H1 (cell line): ENCODE results near the gene TIAM2. TPM values are rescaled to one million over a fixed set of nuclear protein-coding genes. Genes with fewer than 3 reads are reported as not detected.

Experiments used
- CTCF ChIA-PET: fragments of 300-600 bp; sonication (Branson Sonifier 250); formaldehyde crosslinking; loops from one replicate; lab custom pipeline; 2021; ENCODE audit not compliant: partially characterized antibody; lab: Charles Lee
- POLR2A ChIA-PET: fragments of 300-600 bp; sonication (Branson Sonifier 250); formaldehyde crosslinking; loops from one replicate; lab custom pipeline; 2021; ENCODE audit warnings: inconsistent platforms; ENCODE audit not compliant: partially characterized antibody; lab: Charles Lee
- DNase-seq, 2 experiments: peaks; one replicate each; pipeline versions ENCODE4 v3.0.0 to v3.0.0-alpha.2; 2010 to 2022; ENCODE audit warnings: low spot score in 2 of 2, low read depth in 1 of 2, mixed read lengths in 1 of 2
- FAIRE-seq: peaks from 2 replicates; lab custom pipeline; 2011; peaks lifted over from hg19 to GRCh38; lab: Jason Lieb, UNC
- H2AFZ ChIP-seq: 2 replicates; pipeline ENCODE4 v1.8.1; 2012; ENCODE audit warnings: low read length, inconsistent platforms
- H2AK5ac ChIP-seq: 2 replicates; pipeline ENCODE4 v1.6.1; 2013; ENCODE audit warnings: low read depth, low read length
- H2BK120ac ChIP-seq: replicated peaks from 2 replicates; pipeline ENCODE3; 2013; ENCODE audit warnings: low read depth, low read length, inconsistent platforms
- H2BK12ac ChIP-seq: 2 replicates; pipeline ENCODE4 v1.6.1; 2013; ENCODE audit warnings: low read depth, low read length
- H2BK15ac ChIP-seq: 2 replicates; pipeline ENCODE4 v1.6.1; 2013; ENCODE audit warnings: low read length
- H2BK20ac ChIP-seq: 2 replicates; pipeline ENCODE4 v1.6.1; 2013; ENCODE audit warnings: low read length
- H2BK5ac ChIP-seq: 2 replicates; pipeline ENCODE4 v1.6.1; 2013; ENCODE audit warnings: low read depth, low read length
- H3K14ac ChIP-seq: 2 replicates; pipeline ENCODE4 v1.6.1; 2013; ENCODE audit warnings: inconsistent platforms; ENCODE audit not compliant: insufficient read length
- H3K18ac ChIP-seq: 2 replicates; pipeline ENCODE4 v1.6.1; 2013; ENCODE audit warnings: low read length; ENCODE audit errors: extremely low read depth
- H3K23ac ChIP-seq: 2 replicates; pipeline ENCODE4 v1.6.1; 2013; ENCODE audit warnings: inconsistent platforms; ENCODE audit not compliant: insufficient read length
- H3K23me2 ChIP-seq: 2 replicates; pipeline ENCODE4 v1.6.1; 2013; ENCODE audit warnings: low read depth, low read length
- H3K27ac ChIP-seq: 2 replicates; pipeline ENCODE4 v1.6.1; 2011; ENCODE audit warnings: low read depth, low read length, inconsistent platforms
- H3K27me3 ChIP-seq, 4 experiments: replicated peaks in 1 of 4; 1 replicate in 1 of 4; 2 replicates in 3 of 4; pipeline versions ENCODE4 v1.6.1 to v1.8.1; 2011 to 2013; ENCODE audit warnings: low read length in 3 of 4, mild to moderate bottlenecking in 3 of 4, inconsistent platforms in 2 of 4, mixed read lengths in 2 of 4, moderate library complexity in 1 of 4; ENCODE audit not compliant: control insufficient read depth in 3 of 4, insufficient read depth in 3 of 4; ENCODE audit errors: extremely low read depth in 1 of 4
- H3K36me3 ChIP-seq, 4 experiments: 2 replicates each; pipeline versions ENCODE4 v1.6.1 to v1.8.1; 2011 to 2013; ENCODE audit warnings: mild to moderate bottlenecking in 4 of 4, low read length in 3 of 4, moderate library complexity in 2 of 4, control low read depth in 1 of 4, inconsistent platforms in 1 of 4; ENCODE audit not compliant: insufficient read depth in 4 of 4, control insufficient read depth in 2 of 4
- H3K4ac ChIP-seq: replicated peaks from 2 replicates; pipeline ENCODE3; 2013; ENCODE audit warnings: low read length, low read depth, mixed read lengths, inconsistent platforms; ENCODE audit not compliant: insufficient read length
- H3K4me1 ChIP-seq, 4 experiments: replicated peaks in 1 of 4; 1 replicate in 1 of 4; 2 replicates in 3 of 4; pipeline versions ENCODE4 v1.6.1 to v1.8.1; 2011 to 2013; ENCODE audit warnings: low read length in 3 of 4, inconsistent platforms in 2 of 4, mixed read lengths in 1 of 4; ENCODE audit not compliant: insufficient read depth in 4 of 4, control insufficient read depth in 3 of 4
- H3K4me2 ChIP-seq, 2 experiments: 2 replicates each; pipeline versions ENCODE4 v1.6.1 to v1.8.1; 2011 to 2013; ENCODE audit warnings: low read depth in 2 of 2, low read length in 2 of 2, control low read depth in 1 of 2, inconsistent platforms in 1 of 2, mild to moderate bottlenecking in 1 of 2; ENCODE audit not compliant: insufficient read depth in 1 of 2
- H3K4me3 ChIP-seq, 4 experiments: fragments of 200-600, 300-600 bp in 1 of 4; sonication (generic), shearing (Covaris generic), sonication (Bioruptor Twin) in 1 of 4; 2 replicates each; pipeline versions ENCODE4 v1.5.1 to v1.8.1; 2011 to 2016; ENCODE audit warnings: low read length in 4 of 4, low read depth in 3 of 4, control low read depth in 2 of 4, inconsistent platforms in 2 of 4, mild to moderate bottlenecking in 2 of 4, mixed read lengths in 1 of 4, moderate library complexity in 1 of 4; ENCODE audit not compliant: insufficient read depth in 2 of 4; ENCODE audit errors: extremely low read depth in 1 of 4
- H3K56ac ChIP-seq: replicated peaks from 2 replicates; pipeline ENCODE3; 2013; ENCODE audit warnings: low read depth, mild to moderate bottlenecking, mixed read lengths, low read length, inconsistent platforms; ENCODE audit not compliant: insufficient read length
- H3K79me1 ChIP-seq: 2 replicates; pipeline ENCODE4 v1.6.1; 2013; ENCODE audit warnings: low read depth, low read length, control low read depth
- H3K79me2 ChIP-seq, 2 experiments: 2 replicates each; pipeline versions ENCODE4 v1.6.1 to v1.8.1; 2012 to 2013; ENCODE audit warnings: low read length in 2 of 2, mild to moderate bottlenecking in 2 of 2, inconsistent platforms in 1 of 2; ENCODE audit not compliant: insufficient read depth in 2 of 2, control insufficient read depth in 1 of 2
- H3K9ac ChIP-seq, 4 experiments: replicated peaks in 1 of 4; 1 replicate in 1 of 4; 2 replicates in 3 of 4; pipeline versions ENCODE4 v1.6.1 to v1.8.1; 2011 to 2013; ENCODE audit warnings: low read depth in 3 of 4, low read length in 3 of 4, control low read depth in 2 of 4, mild to moderate bottlenecking in 2 of 4, moderate library complexity in 2 of 4, inconsistent platforms in 1 of 4; ENCODE audit errors: extremely low read depth in 1 of 4
- H3K9me3 ChIP-seq, 2 experiments: 2 replicates each; pipeline versions ENCODE4 v1.6.1 to v1.8.1; 2012 to 2013; ENCODE audit warnings: mild to moderate bottlenecking in 2 of 2, moderate library complexity in 2 of 2, control low read depth in 1 of 2, inconsistent platforms in 1 of 2, low read depth in 1 of 2, low read length in 1 of 2, mixed read lengths in 1 of 2; ENCODE audit not compliant: insufficient read depth in 2 of 2
- H4K20me1 ChIP-seq, 2 experiments: replicated peaks in 1 of 2; 2 replicates each; pipeline versions ENCODE3 to v1.8.1; 2011 to 2013; ENCODE audit warnings: inconsistent platforms in 2 of 2, low read length in 2 of 2, mild to moderate bottlenecking in 1 of 2; ENCODE audit not compliant: insufficient read depth in 2 of 2, control insufficient read depth in 1 of 2
- H4K5ac ChIP-seq: 2 replicates; pipeline ENCODE4 v1.6.1; 2013; ENCODE audit warnings: low read length, low read depth, mixed read lengths, inconsistent platforms; ENCODE audit not compliant: insufficient read length
- H4K8ac ChIP-seq: 2 replicates; pipeline ENCODE4 v1.8.0; 2013; ENCODE audit warnings: mild to moderate bottlenecking, moderate library complexity, low read length, inconsistent platforms; ENCODE audit not compliant: insufficient read depth; ENCODE audit errors: extremely low read depth
- H4K91ac ChIP-seq: replicated peaks from 2 replicates; pipeline ENCODE3; 2013; ENCODE audit warnings: low read length, mixed read lengths, inconsistent platforms; ENCODE audit not compliant: insufficient read length
- HDAC6 ChIP-seq: IDR thresholded peaks from one replicate; pipeline ENCODE4 v1.7.1; 2012; ENCODE audit warnings: low read depth, mild to moderate bottlenecking, inconsistent platforms, low read length, moderate library complexity
- NANOG ChIP-seq: IDR thresholded peaks from 2 replicates; pipeline ENCODE4 v1.6.1; 2011; ENCODE audit warnings: low read length, low read depth, mild to moderate bottlenecking, inconsistent platforms; ENCODE audit not compliant: insufficient read depth, poor library complexity, severe bottlenecking
- POLR2AphosphoS5 ChIP-seq: IDR thresholded peaks from 2 replicates; pipeline ENCODE4 v1.6.1; 2011; ENCODE audit warnings: low read depth, low read length
- RNF2 ChIP-seq: fragments of 200-900, 300-1000 bp; sonication (generic); IDR thresholded peaks from 2 replicates; pipeline ENCODE4 v1.7.1; 2016; ENCODE audit warnings: borderline replicate concordance, low read depth, mild to moderate bottlenecking, antibody characterized with exemption, low read length; ENCODE audit not compliant: poor library complexity, severe bottlenecking; ENCODE audit errors: missing control alignments
- RXRA ChIP-seq: IDR thresholded peaks from 2 replicates; pipeline ENCODE4 v1.6.1; 2011; ENCODE audit warnings: low read depth, mild to moderate bottlenecking, low read length, moderate library complexity; ENCODE audit not compliant: insufficient read depth
- WGBS, 2 experiments: shearing (Covaris generic) in 1 of 2; methylation state at CpG; one replicate each; pipeline versions ENCODE4 v1.1.6 to v1.1.7; 2013 to 2015; ENCODE audit warnings: low lambda C conversion rate in 2 of 2, mixed read lengths in 2 of 2, inconsistent platforms in 1 of 2, low coverage in 1 of 2, missing lambda C conversion rate in 1 of 2; ENCODE audit not compliant: insufficient replicate concordance in 2 of 2, insufficient coverage in 1 of 2, insufficient read length in 1 of 2; ENCODE audit errors: extremely low coverage in 1 of 2, missing lambda C conversion rate in 1 of 2; 5-methylcytosine and 5-hydroxymethylcytosine counted together
- polyA plus RNA-seq, 7 experiments: library from polyadenylated mRNA; depleted of rRNA in 3 of 7; stranded (reverse) in 5 of 7; unstranded in 2 of 7; fragments of >200 nt in 5 of 7; fragments of 200-250 nt in 2 of 7; gene quantifications; 1 replicate in 5 of 7; 2 replicates in 1 of 7; 4 replicates in 1 of 7; pipeline versions ENCODE4 v1.2.1 to v1.2.3, GENCODE V29; 2011 to 2013; ENCODE audit warnings: missing spikeins in 2 of 7, mixed read lengths in 2 of 7
- total RNA-seq: library from RNA; stranded (reverse); fragmentation: NEBNext Ultra II Directional; extraction: Animal tissue kit (Norgen Biotek cat#: 25700); gene quantifications from 2 replicates; pipeline ENCODE4 v1.2.1, GENCODE V29; 2021

The TIAM2 gene
- total and polyA plus RNA-seq, 2 of the 8 experiments (the other 6 are each of a cell fraction or from before 2014, with no cell fraction given): 7.4 to 23.9 TPM

- no peak overlapping the region for H2BK20ac ChIP-seq
- no peaks in the 10 kb centered on the region for H3K36me3 ChIP-seq
- H3K4me2 ChIP-seq: no peak overlapping the region
- H3K79me2 ChIP-seq: no peaks in the 10 kb centered on the region
- H2AFZ ChIP-seq: no peak overlapping the region
- H3K79me1 ChIP-seq: no peaks in the 10 kb centered on the region
- H3K9ac ChIP-seq: no peak overlapping the region
- peaks cover 8% of the 10 kb centered on the region; the same call in 1 of the 2 replicates for H3K23me2 ChIP-seq
- H4K20me1 ChIP-seq: no peaks in the 10 kb centered on the region
- H2BK12ac ChIP-seq: no peak overlapping the region
- FAIRE-seq: no peak
- DNase-seq: no peak
- no peak overlapping the region for H3K27ac ChIP-seq
- no peak overlapping the region for H4K5ac ChIP-seq
- H3K4me1 ChIP-seq: peaks cover 0 to 1% (median 0%) of the 10 kb centered on the region in 4 experiments; a peak in 6 of 7 replicates
- H3K9me3 ChIP-seq: no peaks in the 10 kb centered on the region
- H2BK15ac ChIP-seq: no peak overlapping the region
- H3K56ac ChIP-seq: peak overlapping the region; percentile 25
- H3K27me3 ChIP-seq: peaks cover 0 to 2% (median 0%) of the 10 kb centered on the region in 4 experiments; a peak in 1 of 7 replicates
- no peak overlapping the region for H2BK5ac ChIP-seq
- H3K4me3 ChIP-seq: no peak overlapping the region
- WGBS, 2 experiments: 88% methylated on average over 4 of the region's 4 CpGs; no CpG with 5 or more reads in 1 of the 2 experiments
- no peak overlapping the region for H2BK120ac ChIP-seq
- ChIA-PET POLR2A (interaction anchor here (0.6 to 1.9 kb wide), 2 partner anchors 9 to 129 kb away, joined by 3 to 4 read pairs; no protein-coding TSS in a partner anchor), CTCF (interaction anchor here (0.8 to 1.9 kb wide), 5 partner anchors 62 to 179 kb away, joined by 3 to 4 read pairs (median 3); no protein-coding TSS in a partner anchor)
- H2AK5ac ChIP-seq: no peak overlapping the region
- H3K14ac ChIP-seq: no peak overlapping the region
- no peak overlapping the region for H3K23ac ChIP-seq
- H3K4ac ChIP-seq: peak overlapping the region; percentile 73
- no peak overlapping the region for H4K8ac ChIP-seq
- 0 out of 2 replicates have a peak overlapping the region, but pooled peaks have one; percentile 1 for H3K18ac ChIP-seq
- H4K91ac ChIP-seq: no peak overlapping the region
- no peak for TF ChIP-seq RNF2
- no peak for TF ChIP-seq POLR2AphosphoS5
- no peak for TF ChIP-seq NANOG
- no peak for TF ChIP-seq HDAC6
- no peak for TF ChIP-seq RXRA
Observed at GRCh38 chr6:154991207-154991606, 3.9 kb upstream of the TIAM2 start.
